Endothelial cell (in vitro differentiated cells): ENCODE data around the gene TACR2. TPM values are rescaled to one million over a fixed set of nuclear protein-coding genes. Genes with fewer than 3 reads are reported as not detected.
"Not testable (repeated sequence)": the region's sequence is repeated elsewhere in the genome, so short reads cannot be mapped to it uniquely, and the experiment has no call there.

Experiments
- DNase-seq: peaks from one replicate; pipeline ENCODE4 v3.0.0; 2021; ENCODE audit warnings: low spot score
- H3K27ac Mint-ChIP-seq: one replicate; pipeline ENCODE4 v1.8.0; 2021; ENCODE audit warnings: mixed read lengths, inconsistent platforms; ENCODE audit not compliant: unreplicated experiment
- H3K27me3 Mint-ChIP-seq: one replicate; pipeline ENCODE4 v1.8.0; 2021; ENCODE audit warnings: mild to moderate bottlenecking, moderate library complexity, mixed read lengths, inconsistent platforms; ENCODE audit not compliant: unreplicated experiment
- H3K36me3 Mint-ChIP-seq: one replicate; pipeline ENCODE4 v1.8.0; 2021; ENCODE audit warnings: mild to moderate bottlenecking, low read depth, mixed read lengths, inconsistent platforms; ENCODE audit not compliant: unreplicated experiment
- H3K4me1 Mint-ChIP-seq: one replicate; pipeline ENCODE4 v1.8.0; 2021; ENCODE audit warnings: mild to moderate bottlenecking, mixed read lengths, inconsistent platforms; ENCODE audit not compliant: unreplicated experiment
- H3K4me3 Mint-ChIP-seq: one replicate; pipeline ENCODE4 v1.8.0; 2021; ENCODE audit warnings: mild to moderate bottlenecking, mixed read lengths, inconsistent platforms; ENCODE audit not compliant: unreplicated experiment
- H3K9me3 Mint-ChIP-seq: one replicate; pipeline ENCODE4 v1.8.0; 2021; ENCODE audit warnings: mixed read lengths, inconsistent platforms; ENCODE audit not compliant: unreplicated experiment
- total RNA-seq: library from RNA; stranded (reverse); fragmentation: NEBNext Ultra II Directional; extraction: Animal tissue kit (Norgen Biotek cat#: 25700); gene quantifications from one replicate; pipeline ENCODE4 v1.2.1, GENCODE V29; 2021; ENCODE audit not compliant: unreplicated experiment
- TF ChIP-seq, protein P1 (sequence below): fragments of 200-600 bp; sonication (generic); IDR thresholded peaks from one replicate; pipeline ENCODE4 v1.5.0; 2021; ENCODE audit warnings: antibody characterized with exemption; ENCODE audit not compliant: unreplicated experiment

The TACR2 gene
- total RNA-seq, 1 donor from 2014 or later, result not detected

DNA sequence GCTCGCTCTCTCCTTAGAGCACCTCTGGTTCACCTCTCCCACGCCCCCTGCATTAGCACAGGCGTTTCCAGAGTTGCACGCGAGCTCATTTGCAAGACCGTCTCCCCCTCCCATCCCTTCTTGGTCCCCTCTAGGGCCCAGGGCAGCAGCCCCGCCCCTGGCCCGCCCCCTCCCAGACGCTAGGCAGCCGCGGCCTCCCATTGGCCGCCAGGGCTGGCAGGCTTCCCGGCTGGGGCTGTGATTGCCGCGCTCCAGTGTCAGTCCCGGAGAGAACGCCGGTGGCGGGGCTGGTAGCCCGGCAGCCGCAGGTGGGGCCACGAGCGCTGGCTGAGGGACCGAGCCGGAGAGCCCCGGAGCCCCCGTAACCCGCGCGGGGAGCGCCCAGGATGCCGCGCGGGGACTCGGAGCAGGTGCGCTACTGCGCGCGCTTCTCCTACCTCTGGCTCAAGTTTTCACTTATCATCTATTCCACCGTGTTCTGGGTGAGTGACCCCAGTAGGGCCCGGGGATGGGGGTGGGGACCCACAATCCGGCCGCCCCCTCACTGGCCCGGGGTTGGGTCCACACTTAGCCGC is 34.6 kb upstream of the TACR2 start, which contains the start of gene TSPAN15:
Gene TSPAN15, plus strand, starts transcription at position 257 of the 575 bp plus-strand sequence. Its CDS starts 130 bp downstream, at position 387.
- peak; percentile 89 for DNase-seq
- H3K4me3 Mint-ChIP-seq, result peak within 1 kb of the TSS; percentile 96
- TF ChIP-seq, protein P1, sequence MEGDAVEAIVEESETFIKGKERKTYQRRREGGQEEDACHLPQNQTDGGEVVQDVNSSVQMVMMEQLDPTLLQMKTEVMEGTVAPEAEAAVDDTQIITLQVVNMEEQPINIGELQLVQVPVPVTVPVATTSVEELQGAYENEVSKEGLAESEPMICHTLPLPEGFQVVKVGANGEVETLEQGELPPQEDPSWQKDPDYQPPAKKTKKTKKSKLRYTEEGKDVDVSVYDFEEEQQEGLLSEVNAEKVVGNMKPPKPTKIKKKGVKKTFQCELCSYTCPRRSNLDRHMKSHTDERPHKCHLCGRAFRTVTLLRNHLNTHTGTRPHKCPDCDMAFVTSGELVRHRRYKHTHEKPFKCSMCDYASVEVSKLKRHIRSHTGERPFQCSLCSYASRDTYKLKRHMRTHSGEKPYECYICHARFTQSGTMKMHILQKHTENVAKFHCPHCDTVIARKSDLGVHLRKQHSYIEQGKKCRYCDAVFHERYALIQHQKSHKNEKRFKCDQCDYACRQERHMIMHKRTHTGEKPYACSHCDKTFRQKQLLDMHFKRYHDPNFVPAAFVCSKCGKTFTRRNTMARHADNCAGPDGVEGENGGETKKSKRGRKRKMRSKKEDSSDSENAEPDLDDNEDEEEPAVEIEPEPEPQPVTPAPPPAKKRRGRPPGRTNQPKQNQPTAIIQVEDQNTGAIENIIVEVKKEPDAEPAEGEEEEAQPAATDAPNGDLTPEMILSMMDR, result no peak
- H3K9me3 Mint-ChIP-seq, result no peaks in the 10 kb centered on the region
- peaks cover 47% of the 10 kb centered on the region for H3K4me1 Mint-ChIP-seq
- peaks cover 5% of the 10 kb centered on the region for H3K36me3 Mint-ChIP-seq
- peak within 1 kb of the TSS; percentile 48 for H3K27ac Mint-ChIP-seq
- H3K27me3 Mint-ChIP-seq, result peaks cover 3% of the 10 kb centered on the region

DNA sequence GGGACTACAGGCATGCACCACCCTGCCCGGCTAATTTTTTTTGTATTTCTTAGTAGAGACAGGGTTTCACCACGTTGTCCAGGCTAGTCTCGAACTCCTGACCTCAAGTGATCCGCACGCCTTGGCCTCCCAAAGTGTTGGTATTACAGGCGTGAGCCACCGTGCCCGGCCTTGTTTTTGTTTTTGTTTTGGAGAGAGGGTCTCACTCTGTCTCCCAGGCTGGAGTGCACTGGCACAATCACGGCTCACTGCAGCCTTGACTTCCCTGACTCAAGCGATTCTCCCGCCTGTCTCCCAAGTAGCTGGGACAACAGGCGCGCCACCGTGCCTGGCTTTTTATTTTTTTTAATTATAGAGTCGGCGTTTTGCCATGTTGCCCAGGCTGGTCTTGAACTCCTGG is 33.7 kb upstream of the TACR2 start:
- H3K4me3 Mint-ChIP-seq, result peak overlapping the region; percentile 87
- H3K27ac Mint-ChIP-seq, result peak overlapping the region; percentile 48
- H3K36me3 Mint-ChIP-seq, DNase-seq, H3K9me3 Mint-ChIP-seq, H3K27me3 Mint-ChIP-seq: not testable (repeated sequence)
- H3K4me1 Mint-ChIP-seq, result peaks cover 43% of the 10 kb centered on the region

DNA sequence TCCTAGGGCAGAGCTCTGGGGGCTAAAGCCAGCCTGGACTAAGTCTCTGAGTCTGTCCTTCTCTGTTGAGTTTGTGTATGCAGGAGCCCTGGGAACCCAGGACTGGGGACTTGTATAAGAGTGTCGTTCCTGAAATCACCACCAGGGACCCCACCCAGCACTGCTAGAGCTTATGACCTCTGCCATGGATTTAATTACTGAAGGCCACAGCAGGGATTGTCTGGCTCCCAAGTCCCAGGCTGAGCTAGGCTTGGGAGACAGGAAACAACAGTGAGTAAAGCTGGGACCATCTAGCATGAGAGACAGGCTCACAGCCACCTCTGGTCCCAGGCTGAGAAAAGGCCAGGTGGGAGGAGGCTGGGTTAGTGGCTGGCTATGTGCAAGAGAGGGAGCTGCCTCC is 33.1 kb upstream of the TACR2 start:
- TF ChIP-seq, protein P1, result peak; percentile 81
- Mint-ChIP-seq H3K4me1 (peaks cover 46% of the 10 kb centered on the region), H3K9me3 (no peaks in the 10 kb centered on the region), H3K4me3 (no peak overlapping the region), H3K27me3 (peaks cover 3% of the 10 kb centered on the region), H3K27ac (peak overlapping the region; percentile 90), H3K36me3 (peaks cover 5% of the 10 kb centered on the region)
- DNase-seq, result peak; percentile 66

DNA sequence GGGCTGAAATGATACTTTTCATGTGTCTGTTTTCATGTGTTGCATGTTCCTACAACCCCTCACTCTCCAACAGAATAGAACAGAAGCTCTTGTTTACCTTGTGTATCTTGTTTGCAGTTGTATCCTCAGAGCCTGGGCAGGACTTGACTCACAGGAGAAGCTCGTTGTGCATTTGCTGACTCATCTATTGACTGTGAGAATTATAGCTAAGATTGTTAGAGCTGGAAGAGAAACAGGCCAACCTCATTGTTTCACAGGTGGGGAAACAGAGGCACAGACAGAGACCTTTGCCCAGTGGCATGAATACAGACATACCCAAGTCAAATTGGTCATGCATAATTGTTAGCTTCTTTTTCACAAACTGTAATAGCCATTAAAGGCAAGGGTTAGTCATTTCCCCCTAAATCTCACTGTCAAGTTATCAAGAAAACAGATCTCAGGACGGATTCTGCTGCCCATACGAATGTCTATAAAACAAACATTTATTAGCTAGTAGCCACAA is 30.0 kb upstream of the TACR2 start:
- Mint-ChIP-seq H3K4me1 (peaks cover 44% of the 10 kb centered on the region), H3K36me3 (no peaks in the 10 kb centered on the region), H3K27me3 (peaks cover 5% of the 10 kb centered on the region), H3K9me3 (no peaks in the 10 kb centered on the region), H3K4me3 (no peak overlapping the region), H3K27ac (no peak overlapping the region)
- no peak for DNase-seq
- TF ChIP-seq, protein P1, result no peak

DNA sequence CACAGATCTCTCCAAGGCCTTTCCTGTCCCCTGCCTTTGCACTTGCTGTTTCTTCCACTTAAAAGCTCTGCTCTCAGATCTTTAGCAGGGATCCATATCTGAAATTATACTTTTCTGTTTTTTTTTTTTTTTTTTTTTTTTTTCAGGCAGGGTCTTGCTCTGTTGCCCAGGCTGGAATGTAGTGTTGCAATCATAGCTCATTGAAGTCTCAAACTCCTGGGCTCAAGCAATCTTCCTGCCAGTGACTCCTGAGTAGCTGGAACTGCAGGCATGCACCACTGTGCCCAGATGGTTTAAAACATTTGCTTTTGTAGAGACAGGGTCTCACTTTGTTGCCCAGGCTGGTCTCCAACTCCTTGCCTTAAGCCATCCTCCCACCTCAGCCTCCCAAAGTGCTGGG is 29.5 kb upstream of the TACR2 start:
- no peak for DNase-seq
- H3K4me1 Mint-ChIP-seq, result peaks cover 44% of the 10 kb centered on the region
- H3K4me3 Mint-ChIP-seq, result no peak overlapping the region
- no peaks in the 10 kb centered on the region for H3K36me3 Mint-ChIP-seq
- no peak overlapping the region for H3K27ac Mint-ChIP-seq
- peaks cover 5% of the 10 kb centered on the region for H3K27me3 Mint-ChIP-seq
- TF ChIP-seq, protein P1, result no peak
- no peaks in the 10 kb centered on the region for H3K9me3 Mint-ChIP-seq
